Femur (tissue), 1 donor: Measurements from ENCODE around the gene TNRC6B.
A peak's percentile ranks its signal among the peaks of the same experiment; 100 is the strongest.
"Not testable (repeated sequence)": the region's sequence is repeated elsewhere in the genome, so short reads cannot be mapped to it uniquely, and the experiment has no call there.

Experiments
- DNase-seq: peaks from one replicate; pipeline ENCODE4 v3.0.0-alpha.2; 2017

TNRC6B gene

GRCh38 chr22:40182231-40182835 lies 4.6 kb downstream of the TNRC6B start:
- DNase-seq: no peak

- DNase-seq: peak; percentile 43
Measured at GRCh38 chr22:40183029-40183581, 5.4 kb downstream of the TNRC6B start.

DNA sequence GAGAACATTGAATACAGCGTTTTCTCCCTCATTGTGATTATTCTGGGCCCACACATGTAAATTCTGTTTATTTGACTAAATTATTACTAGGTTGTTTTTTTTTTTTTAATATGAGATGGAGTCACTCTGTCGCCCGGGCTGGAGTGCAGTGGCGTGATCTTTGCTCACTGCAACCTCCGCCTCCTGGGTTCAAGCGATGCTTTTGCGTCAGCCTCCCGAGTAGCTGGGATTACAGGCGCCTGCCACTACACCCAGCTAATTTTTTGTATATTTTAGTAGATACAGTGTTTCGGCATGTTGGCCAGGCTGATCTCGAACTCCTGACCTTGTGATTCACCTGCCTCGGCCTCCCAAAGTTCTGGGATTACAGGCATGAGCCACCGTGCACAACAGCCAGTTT lies 5.9 kb downstream of the TNRC6B start:
- not testable (repeated sequence) for DNase-seq

DNA sequence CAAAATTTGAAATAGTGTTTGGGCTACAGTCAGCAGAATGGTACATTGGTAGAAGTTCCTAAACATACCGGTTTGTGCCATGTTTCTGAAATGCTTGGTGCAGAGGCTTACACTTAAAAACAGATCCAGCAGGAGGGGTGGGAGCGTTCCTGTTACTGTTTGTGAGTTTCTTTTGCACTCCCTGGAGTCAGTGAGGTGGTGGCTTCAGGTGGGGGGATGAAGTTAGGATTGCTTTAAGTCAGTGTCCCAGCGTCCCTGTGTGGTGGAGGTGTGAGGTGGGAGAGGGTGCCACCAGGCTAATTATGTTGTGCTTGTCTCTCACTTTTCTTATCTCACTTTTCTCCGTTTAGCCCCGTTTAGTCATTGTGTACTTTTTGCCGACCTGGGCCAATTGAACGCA lies 9.7 kb downstream of the TNRC6B start:
- no peak for DNase-seq

- no peak for DNase-seq
Measured at GRCh38 chr22:40189997-40190396, 12.3 kb downstream of the TNRC6B start.

DNA sequence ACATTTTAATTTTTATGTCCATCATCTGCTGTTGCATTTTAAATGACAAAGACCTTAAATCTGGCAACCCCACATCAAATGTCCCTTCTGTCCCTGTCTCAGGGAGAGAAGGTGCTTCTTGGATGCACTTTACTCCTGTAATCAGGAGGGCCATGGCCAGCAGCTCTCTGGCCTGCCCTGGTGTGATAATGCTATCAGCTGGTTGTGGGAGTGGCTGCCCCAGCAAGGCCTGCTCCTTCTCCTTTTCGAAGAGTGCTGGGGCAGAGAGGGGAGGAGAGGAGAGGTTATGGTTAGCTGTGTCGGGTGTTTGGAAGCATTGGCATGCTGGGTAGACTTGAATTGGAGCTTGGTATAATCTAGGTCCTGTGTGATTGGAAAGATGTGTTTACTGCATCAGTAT lies 12.8 kb downstream of the TNRC6B start:
- DNase-seq: no peak

DNA sequence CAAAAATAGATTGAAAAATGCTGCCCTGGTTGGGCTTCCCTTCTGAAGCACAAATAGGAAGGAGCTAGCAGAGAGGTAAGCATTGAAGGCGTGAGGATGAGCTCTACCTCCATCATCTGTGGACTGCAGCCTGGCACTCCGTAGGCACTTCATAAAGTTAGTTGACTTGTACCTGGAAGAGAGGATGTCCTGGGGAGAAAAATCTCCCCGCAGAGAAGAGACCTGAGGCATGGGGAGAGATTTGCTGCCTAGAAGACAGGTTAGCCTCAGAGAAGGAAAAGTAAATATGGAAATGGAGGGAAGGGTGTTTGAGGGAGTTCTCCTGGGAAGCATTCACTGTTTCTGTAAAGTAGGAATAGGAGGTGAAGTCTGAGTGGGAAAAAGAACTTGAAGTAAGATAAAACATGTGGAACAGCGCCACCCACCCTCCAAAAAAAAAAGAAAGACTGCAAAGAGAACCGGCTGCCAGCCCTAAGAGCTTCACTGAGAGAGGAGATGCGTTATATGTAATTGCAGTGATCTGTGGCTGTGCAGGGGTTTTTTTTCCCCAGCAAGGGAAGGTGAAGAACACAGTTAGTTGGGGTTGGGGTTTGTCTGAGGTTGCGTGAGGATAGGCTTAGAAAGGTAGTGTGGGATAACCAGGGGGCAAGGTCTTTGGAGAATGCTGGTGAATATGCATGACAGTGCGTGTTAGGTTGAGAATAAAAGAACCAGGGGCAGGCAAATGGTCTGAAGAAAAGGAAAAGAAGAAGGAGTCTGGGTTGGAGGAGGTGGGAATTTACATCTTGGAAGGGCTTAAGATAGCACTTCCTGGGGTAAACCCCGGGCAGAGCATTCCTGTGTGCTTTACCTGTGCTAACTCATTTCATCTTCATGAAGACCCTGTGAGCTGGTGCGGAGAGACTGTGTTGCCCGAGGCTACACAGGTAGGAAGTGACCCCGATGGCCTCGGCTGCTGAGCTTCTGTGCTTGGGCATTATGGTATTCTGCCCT lies 16.0 kb downstream of the TNRC6B start:
- no peak for DNase-seq

- DNase-seq: no peak
Measured at GRCh38 chr22:40194656-40195055, 16.9 kb downstream of the TNRC6B start.

DNA sequence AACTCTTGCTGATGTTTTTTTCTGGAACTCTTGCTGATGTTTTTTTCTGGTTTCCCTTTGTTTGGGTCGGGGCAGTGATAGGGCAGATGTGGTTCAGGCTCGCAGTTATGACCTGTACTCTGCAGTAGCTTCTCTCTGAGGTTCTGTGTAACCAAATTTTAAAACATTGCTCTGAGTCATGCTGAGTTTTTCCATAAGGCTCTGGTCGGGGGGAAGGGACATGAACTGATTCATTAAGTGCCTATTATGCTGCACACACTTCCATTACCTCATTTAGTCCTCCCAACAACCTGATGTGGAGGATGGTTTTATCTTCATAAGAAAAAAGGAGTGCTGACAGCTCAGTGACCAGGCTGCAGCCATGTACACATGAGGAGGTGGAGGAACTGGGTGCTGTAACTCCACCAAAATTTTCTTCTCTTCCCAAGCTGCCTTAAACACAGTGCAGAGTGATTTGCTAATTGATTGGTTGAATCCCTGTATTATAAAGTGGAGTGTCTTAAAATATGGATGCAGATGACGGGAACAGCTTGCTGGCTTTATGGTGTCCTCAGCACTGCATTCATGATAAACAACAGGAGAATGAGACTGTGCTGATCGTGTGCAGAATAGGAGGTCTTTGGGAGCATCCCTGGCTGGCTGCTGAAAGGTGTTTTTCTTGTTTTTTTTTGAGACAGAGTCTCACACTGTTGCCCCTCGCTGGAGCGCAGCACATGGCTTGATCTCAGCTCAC lies 19.1 kb downstream of the TNRC6B start:
- DNase-seq: no peak

- DNase-seq: not testable (repeated sequence)
Measured at GRCh38 chr22:40197421-40197820, 19.7 kb downstream of the TNRC6B start.

DNA sequence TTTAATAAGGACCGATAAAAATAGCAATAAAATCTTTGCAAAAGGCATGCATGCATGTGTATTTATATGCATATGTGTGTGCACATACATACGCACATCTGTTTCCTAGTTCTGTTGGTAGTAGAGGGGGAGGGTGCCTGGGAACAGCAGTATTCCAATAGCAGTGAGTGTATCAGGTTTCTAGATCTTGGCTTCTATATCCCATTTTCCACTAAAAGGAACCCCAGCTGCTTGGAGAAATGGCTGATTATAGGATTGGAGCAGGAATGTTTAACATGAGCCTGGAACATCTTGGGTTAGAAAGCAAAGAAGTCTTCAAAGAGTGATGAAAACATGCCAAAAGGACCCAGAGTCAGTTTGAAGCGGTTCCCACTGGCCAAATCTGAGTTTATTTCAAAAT lies 21.0 kb downstream of the TNRC6B start:
- peak; percentile 51 for DNase-seq

GRCh38 chr22:40199223-40199622 lies 21.5 kb downstream of the TNRC6B start:
- DNase-seq: no peak

DNA sequence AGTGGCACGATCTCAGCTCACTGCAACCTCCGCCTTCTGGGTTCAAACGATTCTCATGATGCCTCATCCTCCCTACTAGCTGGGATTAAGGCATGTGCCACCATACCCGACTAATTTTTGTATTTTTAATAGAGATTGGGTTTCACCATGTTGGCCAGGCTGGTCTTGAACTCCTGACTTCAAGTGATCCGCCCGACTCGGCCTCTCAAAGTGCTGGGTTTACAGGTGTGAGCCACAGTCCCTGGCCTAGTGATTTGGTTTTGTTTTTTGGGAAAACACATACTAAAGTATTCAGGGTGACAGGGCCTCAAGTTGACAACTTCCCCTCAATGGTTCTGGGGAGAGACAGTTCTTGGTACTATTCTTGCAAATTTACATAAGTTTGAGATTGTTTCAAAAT lies 22.1 kb downstream of the TNRC6B start:
- no peak for DNase-seq

GRCh38 chr22:40200795-40201530 lies 23.2 kb downstream of the TNRC6B start:
- no peak for DNase-seq

GRCh38 chr22:40202225-40202944 lies 24.7 kb downstream of the TNRC6B start:
- no peak for DNase-seq

DNA sequence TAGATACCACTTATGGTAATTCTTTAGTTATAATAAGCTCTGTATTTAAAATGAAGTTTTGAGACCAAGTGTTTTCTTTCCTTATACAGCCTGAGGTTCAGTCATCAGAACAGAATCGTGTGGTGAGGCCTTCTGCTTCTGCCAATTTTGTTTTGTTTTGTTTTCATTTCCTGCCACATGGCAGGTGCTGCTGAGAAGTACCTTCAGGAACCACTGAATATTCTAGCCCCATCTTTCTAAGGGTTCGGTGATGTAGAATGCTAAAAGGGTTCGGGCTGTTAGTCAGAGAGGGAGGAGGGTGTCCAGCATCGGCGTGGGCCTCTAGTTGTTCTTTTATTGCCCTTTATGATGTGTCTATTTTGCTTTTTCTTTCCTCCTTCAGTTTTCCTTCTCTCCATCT lies 25.8 kb downstream of the TNRC6B start:
- DNase-seq: no peak

GRCh38 chr22:40204321-40205116 lies 26.8 kb downstream of the TNRC6B start:
- DNase-seq: no peak

DNA sequence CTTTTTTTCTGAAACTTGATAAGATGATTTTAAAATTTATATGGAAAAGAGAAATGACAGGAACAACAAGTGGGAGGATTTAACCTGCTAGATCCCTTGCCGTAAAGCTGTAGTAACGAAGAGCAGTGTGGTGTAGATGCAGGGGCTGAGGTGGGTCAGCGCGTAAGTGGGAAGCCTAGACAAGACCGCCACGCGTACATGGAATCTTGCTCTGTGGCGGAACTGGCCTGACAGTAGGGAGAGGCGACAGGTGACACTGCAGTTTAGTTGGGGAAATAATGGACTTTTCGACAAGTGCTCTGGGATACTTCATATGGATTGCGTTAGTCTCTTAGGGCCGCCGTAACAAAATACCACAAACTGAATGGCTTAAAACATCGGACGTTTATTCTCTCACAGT lies 28.8 kb downstream of the TNRC6B start:
- DNase-seq: no peak

- DNase-seq: no peak
Measured at GRCh38 chr22:40210818-40211217, 33.1 kb downstream of the TNRC6B start.

DNA sequence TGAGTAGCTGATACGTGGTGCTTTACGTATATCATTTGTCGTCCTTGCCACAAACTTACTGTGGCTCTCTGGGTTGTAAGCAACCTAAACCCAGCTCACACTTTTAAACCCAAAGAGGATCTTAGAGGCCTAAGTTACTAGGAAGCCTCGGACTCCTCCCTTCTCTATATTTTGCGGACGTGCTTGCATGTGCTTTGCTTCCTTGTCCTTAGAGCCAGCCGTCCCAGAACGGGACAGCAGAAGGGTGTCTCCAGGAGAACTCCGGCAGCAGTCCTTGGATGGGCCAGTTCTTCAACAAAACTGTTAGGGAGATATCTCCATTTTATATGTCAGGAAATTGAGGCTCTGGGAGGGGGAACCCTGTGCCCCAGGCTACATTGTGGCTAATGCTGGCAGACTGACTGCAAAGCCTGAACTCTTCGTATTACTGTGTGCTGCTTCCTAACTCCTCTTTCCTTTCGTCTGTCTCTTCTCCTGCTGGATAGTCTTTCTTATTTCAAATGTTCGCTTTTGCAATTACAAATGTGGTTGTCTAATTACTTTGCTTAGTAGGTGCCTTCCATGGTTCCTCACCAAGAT lies 33.8 kb downstream of the TNRC6B start:
- no peak for DNase-seq

GRCh38 chr22:40212121-40212520 lies 34.4 kb downstream of the TNRC6B start:
- DNase-seq: peak; percentile 49
